Breast epithelium (tissue), 3 donors: Measurements from ENCODE around the gene CDON.

ENCODE experiments used
- POLR2AphosphoS5 ChIP-seq, 3 donors: sonication (generic); formaldehyde crosslinking; IDR thresholded peaks; one replicate each; pipeline ENCODE4 v1.6.1; 2017; ENCODE audit warnings: antibody characterized with exemption in 3 of 3
- TF ChIP-seq, protein P1 (sequence below), 3 donors: fragments of 450-650 bp; IDR thresholded peaks; one replicate each; pipeline ENCODE4 v1.5.1; 2016 to 2017; ENCODE audit warnings: antibody characterized with exemption in 3 of 3, mild to moderate bottlenecking in 3 of 3, moderate library complexity in 3 of 3

DNA sequence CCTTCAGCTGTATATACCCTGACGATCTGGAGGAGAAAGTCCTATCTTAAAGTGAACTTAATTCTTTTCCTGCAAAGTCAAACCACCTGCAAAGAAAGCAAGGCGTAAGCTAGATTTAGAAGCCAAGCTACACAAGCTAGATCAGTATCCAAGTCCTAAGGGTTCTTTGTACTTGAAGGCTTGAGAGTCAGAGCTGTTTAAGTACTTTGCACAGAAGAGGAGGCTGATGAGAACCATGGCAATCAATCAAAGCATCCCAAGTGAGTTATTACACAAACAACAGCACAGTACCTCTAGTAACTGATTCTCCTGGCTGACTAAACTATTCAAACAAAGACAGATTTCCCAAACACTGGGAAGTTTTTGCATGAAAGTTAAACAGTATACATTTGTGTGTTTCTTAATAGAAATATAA is 1.9 kb downstream of the CDON start:
- TF ChIP-seq POLR2AphosphoS5 (IDR thresholded peaks at IDR 0.05): no peak
- TF ChIP-seq, protein P1, sequence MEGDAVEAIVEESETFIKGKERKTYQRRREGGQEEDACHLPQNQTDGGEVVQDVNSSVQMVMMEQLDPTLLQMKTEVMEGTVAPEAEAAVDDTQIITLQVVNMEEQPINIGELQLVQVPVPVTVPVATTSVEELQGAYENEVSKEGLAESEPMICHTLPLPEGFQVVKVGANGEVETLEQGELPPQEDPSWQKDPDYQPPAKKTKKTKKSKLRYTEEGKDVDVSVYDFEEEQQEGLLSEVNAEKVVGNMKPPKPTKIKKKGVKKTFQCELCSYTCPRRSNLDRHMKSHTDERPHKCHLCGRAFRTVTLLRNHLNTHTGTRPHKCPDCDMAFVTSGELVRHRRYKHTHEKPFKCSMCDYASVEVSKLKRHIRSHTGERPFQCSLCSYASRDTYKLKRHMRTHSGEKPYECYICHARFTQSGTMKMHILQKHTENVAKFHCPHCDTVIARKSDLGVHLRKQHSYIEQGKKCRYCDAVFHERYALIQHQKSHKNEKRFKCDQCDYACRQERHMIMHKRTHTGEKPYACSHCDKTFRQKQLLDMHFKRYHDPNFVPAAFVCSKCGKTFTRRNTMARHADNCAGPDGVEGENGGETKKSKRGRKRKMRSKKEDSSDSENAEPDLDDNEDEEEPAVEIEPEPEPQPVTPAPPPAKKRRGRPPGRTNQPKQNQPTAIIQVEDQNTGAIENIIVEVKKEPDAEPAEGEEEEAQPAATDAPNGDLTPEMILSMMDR (IDR thresholded peaks at IDR 0.05): no peak
